Measurements from ENCODE around the gene SET.
A peak's percentile ranks its signal among the peaks of the same experiment; 100 is the strongest.
"Not testable (repeated sequence)": the region's sequence is repeated elsewhere in the genome, so short reads cannot be mapped to it uniquely, and the experiment has no call there.

The SET gene

GRCh38 chr9:128688501-128689292 is at the start of gene SET:
Gene SET (plus strand): TSS chr9:128689222. CDS start chr9:128689583, 361 bp downstream.
- peak; percentile 64 for DNase-seq (ENCODE audit: low read depth, low spot score)

GRCh38 chr9:128640603-128641002 is 48.4 kb upstream of the SET start:
- no peak for DNase-seq (ENCODE audit: low read depth, low spot score)

- no peak for DNase-seq (ENCODE audit: low read depth, low spot score)
Measured at GRCh38 chr9:128642675-128643245, 46.3 kb upstream of the SET start.

- no peak for DNase-seq (ENCODE audit: low read depth, low spot score)
Measured at GRCh38 chr9:128643519-128644300, 45.3 kb upstream of the SET start.

- DNase-seq (ENCODE audit: low read depth, low spot score): not testable (repeated sequence)
Measured at GRCh38 chr9:128648206-128648605, 40.8 kb upstream of the SET start.

- DNase-seq (ENCODE audit: low read depth, low spot score): no peak
Measured at GRCh38 chr9:128651798-128652197, 37.2 kb upstream of the SET start.

- DNase-seq (ENCODE audit: low read depth, low spot score): no peak
Measured at GRCh38 chr9:128653908-128654307, 35.1 kb upstream of the SET start.

GRCh38 chr9:128654481-128654880 is 34.5 kb upstream of the SET start:
- no peak for DNase-seq (ENCODE audit: low read depth, low spot score)

- DNase-seq (ENCODE audit: low read depth, low spot score): peak; percentile 69
Measured at GRCh38 chr9:128656416-128657343, 32.3 kb upstream of the SET start, which contains the start of gene DYNC2I2. Gene DYNC2I2 (minus strand): TSS chr9:128656847. CDS start chr9:128656726, 121 bp downstream.

- no peak for DNase-seq (ENCODE audit: low read depth, low spot score)
Measured at GRCh38 chr9:128657344-128657704, 31.7 kb upstream of the SET start.

GRCh38 chr9:128657796-128658195 is 31.2 kb upstream of the SET start:
- no peak for DNase-seq (ENCODE audit: low read depth, low spot score)

- not testable (repeated sequence) for DNase-seq (ENCODE audit: low read depth, low spot score)
Measured at GRCh38 chr9:128666481-128666941, 22.5 kb upstream of the SET start.

GRCh38 chr9:128669786-128670185 is 19.2 kb upstream of the SET start:
- no peak for DNase-seq (ENCODE audit: low read depth, low spot score)

GRCh38 chr9:128675382-128675781 is 13.6 kb upstream of the SET start:
- no peak for DNase-seq (ENCODE audit: low read depth, low spot score)

- DNase-seq (ENCODE audit: low read depth, low spot score): no peak
Measured at GRCh38 chr9:128677794-128678193, 11.2 kb upstream of the SET start.

GRCh38 chr9:128683340-128684064 is 5.5 kb upstream of the SET start:
- peak; percentile 85 for DNase-seq (ENCODE audit: low read depth, low spot score)

GRCh38 chr9:128684065-128684324 is 5.0 kb upstream of the SET start:
- no peak for DNase-seq (ENCODE audit: low read depth, low spot score)

- DNase-seq (ENCODE audit: low read depth, low spot score): peak; percentile 75
Measured at GRCh38 chr9:128684325-128685199, 4.5 kb upstream of the SET start.

GRCh38 chr9:128685636-128686489 is 3.2 kb upstream of the SET start:
- DNase-seq (ENCODE audit: low read depth, low spot score): no peak
